Uterus (tissue), 2 donors: Measurements from ENCODE around the gene STARD4.

Experiments
- CTCF ChIP-seq, 4 experiments: fragments of 200-600 bp in 2 of 4; fragments of 450-650 bp in 2 of 4; sonication (generic) in 2 of 4; IDR thresholded peaks; one replicate each; pipeline ENCODE4 v1.5.1; 2016 to 2019; ENCODE audit warnings: antibody characterized with exemption in 4 of 4, mild to moderate bottlenecking in 2 of 4, moderate library complexity in 1 of 4
- POLR2A ChIP-seq, 2 donors: fragments of 450-650 bp; IDR thresholded peaks; one replicate each; pipeline ENCODE4 v1.6.1; 2016; ENCODE audit warnings: antibody characterized with exemption in 2 of 2, mild to moderate bottlenecking in 1 of 2, moderate library complexity in 1 of 2

- TF ChIP-seq POLR2A (IDR thresholded peaks at IDR 0.05) (no peak), CTCF (IDR thresholded peaks at IDR 0.05) (no peak)
Observed at GRCh38 chr5:111511174-111511830, 1.0 kb downstream of the STARD4 start.
